Measurements from ENCODE around the gene COPA. TPM values are rescaled to one million over a fixed set of nuclear protein-coding genes. Genes with fewer than 3 reads are reported as not detected.

COPA gene
- total and polyA plus RNA-seq, 2 donors (not counting 3 experiments of a cell fraction or from before 2014, with no cell fraction given): 127 to 185 TPM

- H3K27ac ChIP-seq (ENCODE audit: insufficient read depth, low read depth, low read length): no peak overlapping the region
- H4K20me1 ChIP-seq (replicated peaks; ENCODE audit: control insufficient read depth, extremely low read depth, insufficient read depth, low read length): no peaks in the 10 kb centered on the region
- H3K27me3 ChIP-seq (ENCODE audit: control insufficient read depth in 2 of 2, insufficient read depth in 2 of 2, low read length in 2 of 2): no peaks in the 10 kb centered on the region
- intact Hi-C loops (cut with micrococcal nuclease) (loop anchor here (5.0 kb wide), 1 partner anchor 33 kb away; the partner anchor contains the start of genes COPA and NCSTN), dilution Hi-C loops (cut with MboI; ENCODE audit: extremely low pct_ligation_motif_present, low sequenced_read_pairs) (no loop called here)
- H2AFZ ChIP-seq (ENCODE audit: low read depth, low read length): no peak overlapping the region
- peaks cover 47 to 51% of the 10 kb centered on the region in 2 experiments for H3K36me3 ChIP-seq (ENCODE audit: control insufficient read depth in 2 of 2, extremely low read depth in 1 of 2, insufficient read depth in 2 of 2, low read length in 2 of 2)
- H3K79me2 ChIP-seq (ENCODE audit: control insufficient read depth, insufficient read depth, low read length): no peaks in the 10 kb centered on the region
- H3K4me2 ChIP-seq (ENCODE audit: insufficient read depth, low read length): no peak overlapping the region
- H3K9me1 ChIP-seq (replicated peaks; ENCODE audit: control insufficient read depth, extremely low read depth, insufficient read depth, low read length): no peaks in the 10 kb centered on the region
- no peaks in the 10 kb centered on the region for H3K4me1 ChIP-seq (ENCODE audit: control insufficient read depth, extremely low read depth, insufficient read depth, low read length)
- POLR2A ChIA-PET: no interaction called here
- FAIRE-seq (no peak), DNase-seq (ENCODE audit: low read depth, low spot score) (no peak)
- no peak overlapping the region for H3K9ac ChIP-seq (replicated peaks; ENCODE audit: extremely low read depth, insufficient read depth, low read length)
- no peak for TF ChIP-seq CTCF (IDR thresholded peaks at IDR 0.05; ENCODE audit: extremely low read depth in 1 of 2, insufficient read depth in 1 of 2, low read depth in 1 of 2, low read length in 2 of 2)
- TF ChIP-seq POLR2AphosphoS5 (IDR thresholded peaks at IDR 0.05; ENCODE audit: insufficient read depth, low read depth, low read length): no peak
- no peak for TF ChIP-seq FOS (IDR thresholded peaks at IDR 0.05; ENCODE audit: borderline replicate concordance, insufficient read depth, low read length)
- TF ChIP-seq JUN (IDR thresholded peaks at IDR 0.05; ENCODE audit: borderline replicate concordance, insufficient read depth, insufficient read length, low read depth): no peak
- no peak for TF ChIP-seq MAX (IDR thresholded peaks at IDR 0.05; ENCODE audit: insufficient read depth, insufficient read length)
- TF ChIP-seq GATA2 (IDR thresholded peaks at IDR 0.05; ENCODE audit: insufficient read depth, insufficient read length, low read depth, low read length): no peak
- no peak for TF ChIP-seq EZH2 (IDR thresholded peaks at IDR 0.05; ENCODE audit: borderline replicate concordance, low read depth, low read length, severe bottlenecking)
- no peak for TF ChIP-seq MYC (IDR thresholded peaks at IDR 0.05; ENCODE audit: low read depth, low read length)
- TF ChIP-seq POLR2A (IDR thresholded peaks at IDR 0.05; ENCODE audit: low read depth, low read length): no peak
- BruUV-seq (replicated peaks): no TSS peak
- no peaks in the 10 kb centered on the region for H3K9me3 ChIP-seq (replicated peaks; ENCODE audit: control insufficient read depth, insufficient read depth, low read length)
- CTCF ChIA-PET: interaction anchor here (0.8 to 2.6 kb wide), 3 partner anchors 15 to 116 kb away, joined by 3 to 13 read pairs (median 5); no protein-coding TSS in a partner anchor
- H3K4me3 ChIP-seq (replicated peaks in 1 of 3; ENCODE audit: insufficient read depth in 1 of 3, low read depth in 1 of 3, low read length in 3 of 3): no peak overlapping the region
Observed at GRCh38 chr1:160309185-160309557, 33.9 kb downstream of the COPA start.

All from endothelial cell of umbilical vein (primary cell).